Tibial artery (tissue), 4 donors: ENCODE data around the gene RSPRY1.
A peak's percentile ranks its signal among the peaks of the same experiment; 100 is the strongest.

ENCODE experiments used
- DNase-seq, 2 donors: peaks; one replicate each; pipeline ENCODE4 v3.0.0-alpha.2; 2019
- H3K27ac ChIP-seq, 2 donors: fragments of 200-600 bp; sonication (generic) in 1 of 2; 1 replicate in 1 of 2; 2 replicates in 1 of 2; pipeline ENCODE4 v1.5.1; 2018 to 2019; ENCODE audit warnings: mild to moderate bottlenecking in 1 of 2
- H3K27me3 ChIP-seq, 2 donors: fragments of 200-600 bp; sonication (generic) in 1 of 2; one replicate each; pipeline versions ENCODE4 v1.5.1 to v1.6.0; 2016 to 2019
- H3K36me3 ChIP-seq, 3 donors: fragments of 200-600 bp; sonication (generic) in 2 of 3; one replicate each; pipeline ENCODE4 v1.5.1; 2016 to 2019; ENCODE audit warnings: mild to moderate bottlenecking in 2 of 3
- H3K4me1 ChIP-seq, 4 donors: fragments of 200-600 bp; sonication (generic) in 2 of 4; 1 replicate in 3 of 4; 2 replicates in 1 of 4; pipeline ENCODE4 v1.5.1; 2016 to 2019
- H3K4me3 ChIP-seq, 2 donors: fragments of 200-600 bp; sonication (generic) in 1 of 2; 1 replicate in 1 of 2; 2 replicates in 1 of 2; pipeline ENCODE4 v1.5.1; 2018 to 2019; ENCODE audit warnings: mild to moderate bottlenecking in 2 of 2
- H3K9me3 ChIP-seq, 3 donors: fragments of 200-600 bp; sonication (generic) in 1 of 3; one replicate each; pipeline ENCODE4 v1.5.1; 2016 to 2019
- intact Hi-C: fragments of 100-400 bp; cut with DNase I; formaldehyde crosslinking; loops from one replicate; pipeline ENCODE4 v1.15.0; 2023; ENCODE audit warnings: low total_unique reads
- TF ChIP-seq, protein P1 (sequence below), 2 experiments: fragments of 200-600 bp in 1 of 2; fragments of 450-650 bp in 1 of 2; IDR thresholded peaks; one replicate each; pipeline ENCODE4 v1.5.1; 2017 to 2019; ENCODE audit warnings: antibody characterized with exemption in 2 of 2, mild to moderate bottlenecking in 1 of 2, moderate library complexity in 1 of 2

Gene RSPRY1

DNA sequence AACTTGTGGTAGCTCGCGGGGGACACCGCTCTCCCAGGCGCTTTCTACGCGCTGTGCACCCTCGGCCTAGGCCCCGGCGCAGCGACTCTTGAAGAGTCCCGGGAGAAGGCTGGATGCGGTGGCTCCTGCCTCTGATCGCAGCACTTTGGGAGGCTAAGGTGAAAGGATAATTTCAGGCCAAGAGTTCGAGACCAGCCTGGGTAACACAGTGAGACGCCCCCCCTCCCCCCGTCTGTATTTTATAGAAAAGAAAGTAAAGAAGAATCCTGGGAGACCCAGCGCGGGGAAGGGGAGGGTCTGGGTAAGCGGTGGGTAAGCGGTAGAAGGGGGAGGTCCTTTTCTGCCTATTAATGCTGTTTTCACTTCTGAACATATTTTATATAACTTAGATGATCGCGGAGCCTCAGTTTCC lies 98.8 kb downstream of the RSPRY1 start:
- peak overlapping the region; percentile 48 to 61 for H3K4me3 ChIP-seq
- DNase-seq = no peak
- H3K27ac ChIP-seq = no peak overlapping the region
- peaks cover 0 to 17% (median 13%) of the 10 kb centered on the region in 4 donors for H3K4me1 ChIP-seq
- no peaks in the 10 kb centered on the region for H3K9me3 ChIP-seq
- intact Hi-C loops = loop anchor here (5.0 kb wide), 1 partner anchor 198 kb away; no protein-coding TSS in a partner anchor
- no peaks in the 10 kb centered on the region for H3K36me3 ChIP-seq
- TF ChIP-seq, protein P1, sequence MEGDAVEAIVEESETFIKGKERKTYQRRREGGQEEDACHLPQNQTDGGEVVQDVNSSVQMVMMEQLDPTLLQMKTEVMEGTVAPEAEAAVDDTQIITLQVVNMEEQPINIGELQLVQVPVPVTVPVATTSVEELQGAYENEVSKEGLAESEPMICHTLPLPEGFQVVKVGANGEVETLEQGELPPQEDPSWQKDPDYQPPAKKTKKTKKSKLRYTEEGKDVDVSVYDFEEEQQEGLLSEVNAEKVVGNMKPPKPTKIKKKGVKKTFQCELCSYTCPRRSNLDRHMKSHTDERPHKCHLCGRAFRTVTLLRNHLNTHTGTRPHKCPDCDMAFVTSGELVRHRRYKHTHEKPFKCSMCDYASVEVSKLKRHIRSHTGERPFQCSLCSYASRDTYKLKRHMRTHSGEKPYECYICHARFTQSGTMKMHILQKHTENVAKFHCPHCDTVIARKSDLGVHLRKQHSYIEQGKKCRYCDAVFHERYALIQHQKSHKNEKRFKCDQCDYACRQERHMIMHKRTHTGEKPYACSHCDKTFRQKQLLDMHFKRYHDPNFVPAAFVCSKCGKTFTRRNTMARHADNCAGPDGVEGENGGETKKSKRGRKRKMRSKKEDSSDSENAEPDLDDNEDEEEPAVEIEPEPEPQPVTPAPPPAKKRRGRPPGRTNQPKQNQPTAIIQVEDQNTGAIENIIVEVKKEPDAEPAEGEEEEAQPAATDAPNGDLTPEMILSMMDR (IDR thresholded peaks at IDR 0.05) = no peak
- H3K27me3 ChIP-seq = peaks cover 0 to 29% of the 10 kb centered on the region in 2 donors

DNA sequence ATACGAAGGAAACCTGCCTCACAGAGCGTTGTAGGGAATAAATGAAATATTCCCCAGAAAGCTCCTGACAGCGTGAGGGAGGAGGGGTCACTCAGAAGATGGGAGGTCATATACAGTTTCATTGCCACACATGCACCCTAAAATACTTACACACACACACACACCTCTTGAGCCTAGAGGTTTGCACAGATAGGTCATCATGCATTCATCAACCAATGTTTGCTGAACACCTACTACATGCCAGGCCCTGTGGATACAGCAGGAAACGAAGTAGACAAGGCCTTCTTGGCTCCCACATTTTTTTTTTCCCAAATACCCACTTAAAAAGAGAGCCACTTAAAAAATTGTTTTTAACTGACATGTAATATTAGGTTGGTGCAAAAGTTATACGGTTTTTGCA lies 99.2 kb downstream of the RSPRY1 start:
- no peak overlapping the region for H3K4me3 ChIP-seq
- H3K4me1 ChIP-seq = peaks cover 0 to 17% (median 13%) of the 10 kb centered on the region in 4 donors
- TF ChIP-seq, protein P1 (IDR thresholded peaks at IDR 0.05) = no peak
- H3K36me3 ChIP-seq = no peaks in the 10 kb centered on the region
- peaks cover 0 to 29% of the 10 kb centered on the region in 2 donors for H3K27me3 ChIP-seq
- H3K9me3 ChIP-seq = no peaks in the 10 kb centered on the region
- no peak for DNase-seq
- no peak overlapping the region for H3K27ac ChIP-seq
- intact Hi-C loops = loop anchor here (5.0 kb wide), 1 partner anchor 198 kb away; no protein-coding TSS in a partner anchor

DNA sequence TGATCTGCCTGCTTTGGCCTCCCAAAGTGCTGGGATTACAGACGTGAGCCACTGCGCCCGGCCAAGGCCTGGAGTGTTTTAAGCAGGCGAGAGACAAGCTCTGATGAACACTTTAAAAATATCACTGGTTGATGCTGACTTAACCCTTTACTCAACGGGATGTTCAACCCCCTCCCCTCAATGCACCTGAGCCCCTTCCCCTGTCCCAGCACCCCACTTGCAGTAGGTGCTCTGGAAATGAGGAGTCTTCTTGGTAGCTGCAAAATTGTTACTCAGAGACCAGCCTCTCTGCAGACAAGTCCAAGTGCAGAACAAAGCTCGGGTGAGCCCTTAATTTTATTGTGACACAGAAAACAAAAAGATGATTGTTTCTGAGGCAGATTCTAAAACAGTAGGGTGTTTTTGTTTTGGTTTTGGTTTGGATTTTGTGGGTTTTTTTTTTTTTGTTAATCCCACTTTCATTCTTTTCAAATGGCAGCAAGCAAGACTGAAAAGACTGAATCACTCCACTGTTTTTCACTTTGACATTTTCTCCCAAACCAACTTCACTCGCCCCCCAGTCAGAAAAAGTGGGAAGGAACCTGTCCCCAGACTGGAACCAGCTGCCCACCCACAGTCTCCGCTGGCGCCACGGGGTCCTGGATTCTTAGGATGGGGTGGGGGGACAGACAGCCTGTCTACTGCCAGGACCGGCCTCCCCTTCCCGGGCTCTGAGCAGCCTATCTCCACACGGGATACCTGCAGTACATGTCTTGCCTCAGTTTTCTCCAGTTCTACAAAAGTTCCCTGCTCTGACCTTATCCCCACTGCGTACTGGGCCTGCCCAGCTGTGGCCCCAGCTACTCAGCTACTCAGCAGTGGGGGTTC lies 103.5 kb downstream of the RSPRY1 start:
- Histone ChIP-seq H3K27ac (no peak overlapping the region), H3K4me1 (peaks cover 0 to 7% (median 6%) of the 10 kb centered on the region in 4 donors), H3K9me3 (no peaks in the 10 kb centered on the region), H3K4me3 (no peak overlapping the region), H3K27me3 (peaks cover 0 to 7% of the 10 kb centered on the region in 2 donors), H3K36me3 (no peaks in the 10 kb centered on the region)
- TF ChIP-seq, protein P1 (IDR thresholded peaks at IDR 0.05) = no peak
- DNase-seq = no peak
- intact Hi-C loops = loop anchor here (5.0 kb wide), 1 partner anchor 202 kb away; no protein-coding TSS in a partner anchor
